DOHH2 (cell line): ENCODE measurements around the gene SLC25A51.

Experiments used
- EZH2phosphoT487 ChIP-seq: fragments of 200-600 bp; sonication (generic); IDR thresholded peaks from 2 replicates; pipeline ENCODE4 v1.6.1; 2017; ENCODE audit warnings: borderline replicate concordance, mild to moderate bottlenecking, antibody characterized with exemption, low read length, moderate library complexity, mixed read lengths
- TF ChIP-seq, protein P1 (sequence below): fragments of 200-600 bp; sonication (generic); IDR thresholded peaks from one replicate; pipeline ENCODE4 v1.5.1; 2014; ENCODE audit warnings: antibody characterized with exemption, mild to moderate bottlenecking, low read depth, low read length; ENCODE audit not compliant: poor library complexity, severe bottlenecking

DNA sequence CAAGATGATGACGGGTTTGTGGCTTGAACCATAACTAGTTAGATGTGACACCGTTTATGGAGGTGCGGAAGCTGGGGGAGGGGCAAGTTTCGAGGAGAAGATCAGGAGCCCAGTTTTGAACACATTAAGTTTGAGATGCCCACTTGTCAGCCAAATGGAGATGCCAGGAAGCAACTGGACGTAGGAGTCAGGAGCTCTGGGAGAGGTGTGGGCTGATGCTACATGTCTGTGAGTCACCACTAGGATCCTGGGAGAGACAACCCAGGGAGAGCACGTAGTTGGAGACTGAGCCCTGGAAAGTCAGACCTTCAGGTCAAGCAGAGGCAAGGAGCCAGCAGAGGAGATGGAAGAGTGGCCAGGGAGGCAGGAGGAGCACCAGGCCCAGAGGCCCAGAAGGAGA lies 48.8 kb upstream of the SLC25A51 start:
- TF ChIP-seq, protein P1, sequence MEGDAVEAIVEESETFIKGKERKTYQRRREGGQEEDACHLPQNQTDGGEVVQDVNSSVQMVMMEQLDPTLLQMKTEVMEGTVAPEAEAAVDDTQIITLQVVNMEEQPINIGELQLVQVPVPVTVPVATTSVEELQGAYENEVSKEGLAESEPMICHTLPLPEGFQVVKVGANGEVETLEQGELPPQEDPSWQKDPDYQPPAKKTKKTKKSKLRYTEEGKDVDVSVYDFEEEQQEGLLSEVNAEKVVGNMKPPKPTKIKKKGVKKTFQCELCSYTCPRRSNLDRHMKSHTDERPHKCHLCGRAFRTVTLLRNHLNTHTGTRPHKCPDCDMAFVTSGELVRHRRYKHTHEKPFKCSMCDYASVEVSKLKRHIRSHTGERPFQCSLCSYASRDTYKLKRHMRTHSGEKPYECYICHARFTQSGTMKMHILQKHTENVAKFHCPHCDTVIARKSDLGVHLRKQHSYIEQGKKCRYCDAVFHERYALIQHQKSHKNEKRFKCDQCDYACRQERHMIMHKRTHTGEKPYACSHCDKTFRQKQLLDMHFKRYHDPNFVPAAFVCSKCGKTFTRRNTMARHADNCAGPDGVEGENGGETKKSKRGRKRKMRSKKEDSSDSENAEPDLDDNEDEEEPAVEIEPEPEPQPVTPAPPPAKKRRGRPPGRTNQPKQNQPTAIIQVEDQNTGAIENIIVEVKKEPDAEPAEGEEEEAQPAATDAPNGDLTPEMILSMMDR, result no peak
- no peak for TF ChIP-seq EZH2phosphoT487
